K562 (cell line): ENCODE results near the gene IRF8. TPM values are rescaled to one million over a fixed set of nuclear protein-coding genes. Genes with fewer than 3 reads are reported as not detected.

ENCODE experiments used
- CEBPB ChIP-seq: fragments of 450-650 bp; IDR thresholded peaks from 2 replicates; pipeline ENCODE4 v1.6.1; 2016; ENCODE audit warnings: missing genetic modification characterization, missing compliant biosample characterization
- CREM ChIP-seq: IDR thresholded peaks from 2 replicates; pipeline ENCODE4 v1.6.1; 2014; ENCODE audit warnings: antibody characterized with exemption, low read depth
- CXXC5 ChIP-seq: fragments of 250-450 bp; sonication (Bioruptor Pico); IDR thresholded peaks from 2 replicates; pipeline ENCODE4 v1.8.0; 2022; ENCODE audit warnings: inconsistent platforms, mild to moderate bottlenecking, moderate library complexity
- HDAC2 ChIP-seq: fragments of 450-650 bp; IDR thresholded peaks from 2 replicates; pipeline ENCODE4 v1.6.1; 2016; ENCODE audit warnings: mild to moderate bottlenecking
- JUND ChIP-seq, 2 experiments: IDR thresholded peaks; 2 replicates in 1 of 2; 3 replicates in 1 of 2; pipeline ENCODE4 v1.6.1; 2011; ENCODE audit warnings: borderline replicate concordance in 2 of 2, low read depth in 2 of 2, low read length in 2 of 2, improper control_type of control experiment in 1 of 2, missing biosample characterization in 1 of 2, missing genetic modification characterization in 1 of 2, missing genetic modification reagents in 1 of 2
- KDM1A ChIP-seq, 2 experiments: fragments of 450-650 bp; IDR thresholded peaks; 2 replicates each; pipeline ENCODE4 v1.6.1; 2016; ENCODE audit warnings: mild to moderate bottlenecking in 2 of 2
- KHSRP ChIP-seq: fragments of 450-650 bp; IDR thresholded peaks from 2 replicates; pipeline ENCODE4 v1.6.1; 2017
- MTA2 ChIP-seq: fragments of 450-650 bp; IDR thresholded peaks from 2 replicates; pipeline ENCODE4 v1.6.1; 2016; ENCODE audit warnings: low read depth
- MYNN ChIP-seq, 2 experiments: sonication (generic); formaldehyde crosslinking in 1 of 2; IDR thresholded peaks; 2 replicates each; pipeline versions ENCODE4 v1.5.0 to v1.6.1; 2016 to 2020; ENCODE audit warnings: antibody characterized with exemption in 1 of 2, missing genetic modification reagents in 1 of 2
- NCOR1 ChIP-seq: fragments of 450-650 bp; IDR thresholded peaks from 2 replicates; pipeline ENCODE4 v1.6.1; 2016; ENCODE audit warnings: mild to moderate bottlenecking, moderate library complexity
- NR2C2 ChIP-seq, 2 experiments: fragments of 200-800 bp in 1 of 2; sonication (Bioruptor generic) in 1 of 2; sonication (generic) in 1 of 2; formaldehyde crosslinking in 1 of 2; IDR thresholded peaks; 2 replicates each; pipeline versions ENCODE4 v1.6.1 to v1.8.0; 2016 to 2022; ENCODE audit warnings: mild to moderate bottlenecking in 1 of 2, missing compliant biosample characterization in 1 of 2, missing genetic modification characterization in 1 of 2, missing genetic modification reagents in 1 of 2
- NR2F6 ChIP-seq: fragments of 450-650 bp; formaldehyde crosslinking; IDR thresholded peaks from 2 replicates; pipeline ENCODE4 v1.4.0; 2020; ENCODE audit warnings: mild to moderate bottlenecking
- PCBP2 ChIP-seq: fragments of 200-400 bp; formaldehyde crosslinking; IDR thresholded peaks from 2 replicates; pipeline ENCODE4 v1.6.1; 2018; ENCODE audit warnings: low read length, low read depth, mild to moderate bottlenecking, moderate library complexity; ENCODE audit not compliant: poor library complexity, severe bottlenecking
- PTTG1 ChIP-seq: fragments of 450-650 bp; IDR thresholded peaks from 2 replicates; pipeline ENCODE4 v1.6.1; 2016; ENCODE audit warnings: low read depth, mild to moderate bottlenecking, missing genetic modification characterization, missing compliant biosample characterization
- SRSF3 ChIP-seq: fragments of 200-400 bp; formaldehyde crosslinking; IDR thresholded peaks from 2 replicates; pipeline ENCODE4 v1.6.1; 2016; ENCODE audit warnings: mild to moderate bottlenecking, low read length, moderate library complexity; ENCODE audit not compliant: insufficient read depth
- TCF3 ChIP-seq: sonication (generic); formaldehyde crosslinking; IDR thresholded peaks from 2 replicates; pipeline ENCODE4 v1.4.0; 2020; ENCODE audit warnings: mild to moderate bottlenecking, missing genetic modification reagents
- ZNF311 ChIP-seq: fragments of 250-450 bp; sonication (Bioruptor Pico); IDR thresholded peaks from 2 replicates; pipeline ENCODE4 v1.4.0; 2020; ENCODE audit warnings: mild to moderate bottlenecking, moderate library complexity
- ZNF644 ChIP-seq: fragments of 200-800 bp; sonication (Bioruptor generic); IDR thresholded peaks from 2 replicates; pipeline ENCODE4 v1.6.1; 2016; ENCODE audit warnings: low read depth, missing genetic modification characterization, missing compliant biosample characterization
- ZNF668 ChIP-seq: fragments of 250-450 bp; sonication (Bioruptor Pico); IDR thresholded peaks from 2 replicates; pipeline ENCODE4 v1.8.0; 2022; ENCODE audit warnings: mild to moderate bottlenecking, inconsistent platforms
- polyA plus RNA-seq, 8 experiments: library from polyadenylated mRNA; depleted of rRNA in 4 of 8; stranded (reverse) in 5 of 8; unstranded in 3 of 8; fragments of >200 nt; fragmentation: Nextera tagmentation in 2 of 8; fragmentation: Illumina TruSeq in 1 of 8; extraction: Ambion mirVana in 2 of 8; extraction: Trizol in 1 of 8; gene quantifications; 2 replicates each; pipeline versions ENCODE4 v1.2.1 to v1.2.3, GENCODE V29; 2011 to 2014; ENCODE audit warnings: inconsistent platforms in 1 of 8, missing spikeins in 1 of 8
- total RNA-seq, 7 experiments: library from RNA; depleted of rRNA in 6 of 7; stranded (reverse); fragments of >200 nt in 6 of 7; fragmentation: Illumina TruSeq in 2 of 7; extraction: Trizol in 2 of 7; gene quantifications; 2 replicates each; pipeline versions ENCODE4 v1.2.1 to v1.2.3, GENCODE V29; 2011 to 2021; ENCODE audit warnings: low replicate concordance in 1 of 7
- TF ChIP-seq, protein P1 (sequence below), 2 experiments: fragments of 450-650 bp in 1 of 2; sonication (generic) in 1 of 2; formaldehyde crosslinking in 1 of 2; IDR thresholded peaks in 1 of 2; conservative IDR thresholded peaks in 1 of 2; 2 replicates each; pipeline versions ENCODE4 v1.6.1 to v1.8.1; 2016 to 2023; ENCODE audit warnings: mild to moderate bottlenecking in 2 of 2, moderate library complexity in 2 of 2, inconsistent platforms in 1 of 2, missing genetic modification reagents in 1 of 2
- TF ChIP-seq, protein P2 (sequence below): fragments of 250-450 bp; sonication (Bioruptor Pico); IDR thresholded peaks from 2 replicates; pipeline ENCODE4 v1.4.0; 2020
- TF ChIP-seq, protein P3 (sequence below): fragments of 450-650 bp; IDR thresholded peaks from 2 replicates; pipeline ENCODE4 v1.6.1; 2016; ENCODE audit warnings: missing biosample characterization, missing genetic modification characterization
- TF ChIP-seq, protein P4 (sequence below): fragments of 450-650 bp; IDR thresholded peaks from 2 replicates; pipeline ENCODE4 v1.6.1; 2016; ENCODE audit warnings: borderline replicate concordance

Gene IRF8
- total and polyA plus RNA-seq, 9 of the 15 experiments (the other 6 are each of a cell fraction or from before 2014, with no cell fraction given): 0.01 to 0.98 TPM; not detected in 7

DNA sequence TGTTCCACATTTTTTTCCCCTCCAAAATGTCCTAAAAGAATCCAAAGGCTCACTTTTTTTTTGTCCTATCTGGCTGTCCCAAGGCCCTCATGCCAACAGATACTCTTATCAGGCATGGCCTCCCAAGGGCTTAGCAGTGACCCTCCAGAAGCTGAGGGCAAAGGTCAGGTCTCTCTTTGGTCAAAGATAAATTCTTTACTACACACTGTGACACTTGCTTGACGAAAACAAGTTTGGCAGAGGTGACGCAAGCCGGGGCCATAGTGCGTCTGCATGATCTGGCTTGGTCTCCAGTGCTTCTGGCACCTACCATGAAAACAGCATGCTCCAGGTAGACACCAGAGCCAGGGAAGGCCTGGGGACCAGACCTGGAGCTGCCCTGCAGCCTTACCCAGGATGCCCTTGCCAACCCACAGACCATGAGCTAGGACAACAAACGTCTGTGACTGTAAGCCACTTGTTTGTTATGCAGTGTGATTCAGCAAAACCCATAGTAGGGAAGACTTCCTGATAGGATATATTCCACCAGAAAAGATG lies 48.5 kb upstream of the IRF8 start (continued):
- TF ChIP-seq, protein P1, sequence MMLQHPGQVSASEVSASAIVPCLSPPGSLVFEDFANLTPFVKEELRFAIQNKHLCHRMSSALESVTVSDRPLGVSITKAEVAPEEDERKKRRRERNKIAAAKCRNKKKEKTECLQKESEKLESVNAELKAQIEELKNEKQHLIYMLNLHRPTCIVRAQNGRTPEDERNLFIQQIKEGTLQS (IDR thresholded peaks at IDR 0.05): peak; percentile 81
- TF ChIP-seq, protein P1 (CRISPR knock-in tag; conservative IDR thresholded peaks at IDR 0.05): no peak
- peak; percentile 63 for TF ChIP-seq NCOR1
- TF ChIP-seq ZNF311 (CRISPR knock-in tag): 0 out of 2 replicates have a peak, but pooled peaks have one; percentile 31
- TF ChIP-seq MYNN (IDR thresholded peaks at IDR 0.05): peak; percentile 49; the same call in 1 of the 2 replicates
- TF ChIP-seq MYNN (CRISPR knock-in tag; IDR thresholded peaks at IDR 0.05): no peak
- TF ChIP-seq, protein P2, sequence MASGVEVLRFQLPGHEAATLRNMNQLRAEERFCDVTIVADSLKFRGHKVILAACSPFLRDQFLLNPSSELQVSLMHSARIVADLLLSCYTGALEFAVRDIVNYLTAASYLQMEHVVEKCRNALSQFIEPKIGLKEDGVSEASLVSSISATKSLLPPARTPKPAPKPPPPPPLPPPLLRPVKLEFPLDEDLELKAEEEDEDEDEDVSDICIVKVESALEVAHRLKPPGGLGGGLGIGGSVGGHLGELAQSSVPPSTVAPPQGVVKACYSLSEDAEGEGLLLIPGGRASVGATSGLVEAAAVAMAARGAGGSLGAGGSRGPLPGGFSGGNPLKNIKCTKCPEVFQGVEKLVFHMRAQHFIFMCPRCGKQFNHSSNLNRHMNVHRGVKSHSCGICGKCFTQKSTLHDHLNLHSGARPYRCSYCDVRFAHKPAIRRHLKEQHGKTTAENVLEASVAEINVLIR (CRISPR knock-in tag): peak; percentile 50; the same call in 1 of the 2 replicates
- TF ChIP-seq NR2C2 (CRISPR knock-in tag; IDR thresholded peaks at IDR 0.05): no peak
- peak; percentile 93 for TF ChIP-seq NR2C2 (tag; IDR thresholded peaks at IDR 0.05)
- TF ChIP-seq TCF3 (CRISPR knock-in tag): peak; percentile 86
- TF ChIP-seq KHSRP: 0 out of 2 replicates have a peak, but pooled peaks have one; percentile 22
- peak; percentile 81 for TF ChIP-seq CEBPB (tag)
- TF ChIP-seq CREM: peak; percentile 82
- TF ChIP-seq NR2F6 (CRISPR knock-in tag): peak; percentile 85; the same call in 1 of the 2 replicates
- peak in 1 of 2 experiments; percentile 21; a peak in 1 of 4 replicates for TF ChIP-seq KDM1A (IDR thresholded peaks at IDR 0.05)
- TF ChIP-seq ZNF644: peak; percentile 69; the same call in 1 of the 2 replicates
- TF ChIP-seq, protein P3, sequence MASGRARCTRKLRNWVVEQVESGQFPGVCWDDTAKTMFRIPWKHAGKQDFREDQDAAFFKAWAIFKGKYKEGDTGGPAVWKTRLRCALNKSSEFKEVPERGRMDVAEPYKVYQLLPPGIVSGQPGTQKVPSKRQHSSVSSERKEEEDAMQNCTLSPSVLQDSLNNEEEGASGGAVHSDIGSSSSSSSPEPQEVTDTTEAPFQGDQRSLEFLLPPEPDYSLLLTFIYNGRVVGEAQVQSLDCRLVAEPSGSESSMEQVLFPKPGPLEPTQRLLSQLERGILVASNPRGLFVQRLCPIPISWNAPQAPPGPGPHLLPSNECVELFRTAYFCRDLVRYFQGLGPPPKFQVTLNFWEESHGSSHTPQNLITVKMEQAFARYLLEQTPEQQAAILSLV (tag): no peak
- TF ChIP-seq, protein P4, sequence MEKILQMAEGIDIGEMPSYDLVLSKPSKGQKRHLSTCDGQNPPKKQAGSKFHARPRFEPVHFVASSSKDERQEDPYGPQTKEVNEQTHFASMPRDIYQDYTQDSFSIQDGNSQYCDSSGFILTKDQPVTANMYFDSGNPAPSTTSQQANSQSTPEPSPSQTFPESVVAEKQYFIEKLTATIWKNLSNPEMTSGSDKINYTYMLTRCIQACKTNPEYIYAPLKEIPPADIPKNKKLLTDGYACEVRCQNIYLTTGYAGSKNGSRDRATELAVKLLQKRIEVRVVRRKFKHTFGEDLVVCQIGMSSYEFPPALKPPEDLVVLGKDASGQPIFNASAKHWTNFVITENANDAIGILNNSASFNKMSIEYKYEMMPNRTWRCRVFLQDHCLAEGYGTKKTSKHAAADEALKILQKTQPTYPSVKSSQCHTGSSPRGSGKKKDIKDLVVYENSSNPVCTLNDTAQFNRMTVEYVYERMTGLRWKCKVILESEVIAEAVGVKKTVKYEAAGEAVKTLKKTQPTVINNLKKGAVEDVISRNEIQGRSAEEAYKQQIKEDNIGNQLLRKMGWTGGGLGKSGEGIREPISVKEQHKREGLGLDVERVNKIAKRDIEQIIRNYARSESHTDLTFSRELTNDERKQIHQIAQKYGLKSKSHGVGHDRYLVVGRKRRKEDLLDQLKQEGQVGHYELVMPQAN: no peak
- TF ChIP-seq PTTG1 (tag): no peak
- no peak for TF ChIP-seq SRSF3
- no peak for TF ChIP-seq PCBP2
- peak; percentile 67 for TF ChIP-seq CXXC5 (CRISPR knock-in tag)
- peak; percentile 51; the same call in 1 of the 2 replicates for TF ChIP-seq HDAC2
- TF ChIP-seq MTA2: peak; percentile 55; the same call in 1 of the 2 replicates
- TF ChIP-seq ZNF668 (CRISPR knock-in tag): no peak
- TF ChIP-seq JUND (IDR thresholded peaks at IDR 0.05; ENCODE audit: borderline replicate concordance, low read depth, low read length): peak; percentile 43; the same call in 1 of the 2 replicates
- no peak for TF ChIP-seq JUND (tag; IDR thresholded peaks at IDR 0.05; ENCODE audit: borderline replicate concordance, low read depth, low read length)
